ENCODE results near the gene PPP2R3B. TPM values are rescaled to one million over a fixed set of nuclear protein-coding genes. Genes with fewer than 3 reads are reported as not detected.
"Not testable (repeated sequence)": the region's sequence is repeated elsewhere in the genome, so short reads cannot be mapped to it uniquely, and the experiment has no call there.

Gene PPP2R3B
- total RNA-seq, 2 donors from 2014 or later, result 72.5 to 98.7 TPM

GRCh38 chrX:352582-353314 lies 34.0 kb downstream of the PPP2R3B start:
- H3K27ac Mint-ChIP-seq, result no peak overlapping the region
- H3K9me3 Mint-ChIP-seq, result no peaks in the 10 kb centered on the region
- H3K27ac ChIP-seq (ENCODE audit: low read depth, low read length), result no peak overlapping the region
- TF ChIP-seq, protein P1, sequence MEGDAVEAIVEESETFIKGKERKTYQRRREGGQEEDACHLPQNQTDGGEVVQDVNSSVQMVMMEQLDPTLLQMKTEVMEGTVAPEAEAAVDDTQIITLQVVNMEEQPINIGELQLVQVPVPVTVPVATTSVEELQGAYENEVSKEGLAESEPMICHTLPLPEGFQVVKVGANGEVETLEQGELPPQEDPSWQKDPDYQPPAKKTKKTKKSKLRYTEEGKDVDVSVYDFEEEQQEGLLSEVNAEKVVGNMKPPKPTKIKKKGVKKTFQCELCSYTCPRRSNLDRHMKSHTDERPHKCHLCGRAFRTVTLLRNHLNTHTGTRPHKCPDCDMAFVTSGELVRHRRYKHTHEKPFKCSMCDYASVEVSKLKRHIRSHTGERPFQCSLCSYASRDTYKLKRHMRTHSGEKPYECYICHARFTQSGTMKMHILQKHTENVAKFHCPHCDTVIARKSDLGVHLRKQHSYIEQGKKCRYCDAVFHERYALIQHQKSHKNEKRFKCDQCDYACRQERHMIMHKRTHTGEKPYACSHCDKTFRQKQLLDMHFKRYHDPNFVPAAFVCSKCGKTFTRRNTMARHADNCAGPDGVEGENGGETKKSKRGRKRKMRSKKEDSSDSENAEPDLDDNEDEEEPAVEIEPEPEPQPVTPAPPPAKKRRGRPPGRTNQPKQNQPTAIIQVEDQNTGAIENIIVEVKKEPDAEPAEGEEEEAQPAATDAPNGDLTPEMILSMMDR (conservative IDR thresholded peaks at IDR 0.05), result no peak
- no peaks in the 10 kb centered on the region for H3K4me1 ChIP-seq (ENCODE audit: control insufficient read depth, insufficient read depth, low read length)
- H3K9me3 ChIP-seq (ENCODE audit: control insufficient read depth, low read length), result no peaks in the 10 kb centered on the region
- H3K27me3 Mint-ChIP-seq (ENCODE audit: insufficient read depth), result no peaks in the 10 kb centered on the region
- H3K4me3 ChIP-seq (ENCODE audit: low read length), result no peak overlapping the region
- H3K27me3 ChIP-seq (ENCODE audit: control insufficient read depth, insufficient read depth, low read length, poor library complexity, severe bottlenecking), result no peaks in the 10 kb centered on the region
- peaks cover 16% of the 10 kb centered on the region for H3K36me3 ChIP-seq (ENCODE audit: control insufficient read depth, insufficient read depth, low read length)
- no peaks in the 10 kb centered on the region for H3K4me1 Mint-ChIP-seq
- H3K9ac ChIP-seq (ENCODE audit: extremely low read depth, low read length, poor library complexity, severe bottlenecking), result no peak overlapping the region
- DNase-seq, result no peak
- peaks cover 48% of the 10 kb centered on the region for H3K36me3 Mint-ChIP-seq (ENCODE audit: low read depth)
- no peak overlapping the region for H3K4me3 Mint-ChIP-seq
- 91 to 94% methylated on average over 32 to 39 of the region's 39 CpGs for WGBS, 2 experiments (ENCODE audit: insufficient coverage in 1 of 2, insufficient read length in 1 of 2)

- Histone ChIP-seq H3K4me1 (ENCODE audit: control insufficient read depth, insufficient read depth, low read length) (no peaks in the 10 kb centered on the region), H3K36me3 (ENCODE audit: control insufficient read depth, insufficient read depth, low read length) (peaks cover 13% of the 10 kb centered on the region), H3K4me3 (ENCODE audit: low read length) (no peak overlapping the region), H3K9me3 (ENCODE audit: control insufficient read depth, low read length) (no peaks in the 10 kb centered on the region), H3K27me3 (ENCODE audit: control insufficient read depth, insufficient read depth, low read length, poor library complexity, severe bottlenecking) (no peaks in the 10 kb centered on the region), H3K9ac (ENCODE audit: extremely low read depth, low read length, poor library complexity, severe bottlenecking) (no peak overlapping the region), H3K27ac (ENCODE audit: low read depth, low read length) (no peak overlapping the region)
- H3K9me3 Mint-ChIP-seq, result no peaks in the 10 kb centered on the region
- no peak overlapping the region for H3K27ac Mint-ChIP-seq
- H3K4me1 Mint-ChIP-seq, result no peaks in the 10 kb centered on the region
- no peaks in the 10 kb centered on the region for H3K27me3 Mint-ChIP-seq (ENCODE audit: insufficient read depth)
- 96 to 97% methylated on average over 27 of the region's 27 CpGs for WGBS, 2 experiments (ENCODE audit: insufficient coverage in 1 of 2, insufficient read length in 1 of 2)
- peaks cover 43% of the 10 kb centered on the region for H3K36me3 Mint-ChIP-seq (ENCODE audit: low read depth)
- no peak overlapping the region for H3K4me3 Mint-ChIP-seq
- TF ChIP-seq, protein P1 (conservative IDR thresholded peaks at IDR 0.05), result no peak
- DNase-seq, result no peak
These were observed 34.5 kb downstream of the PPP2R3B start for GRCh38 chrX:352181-352580.

DNA sequence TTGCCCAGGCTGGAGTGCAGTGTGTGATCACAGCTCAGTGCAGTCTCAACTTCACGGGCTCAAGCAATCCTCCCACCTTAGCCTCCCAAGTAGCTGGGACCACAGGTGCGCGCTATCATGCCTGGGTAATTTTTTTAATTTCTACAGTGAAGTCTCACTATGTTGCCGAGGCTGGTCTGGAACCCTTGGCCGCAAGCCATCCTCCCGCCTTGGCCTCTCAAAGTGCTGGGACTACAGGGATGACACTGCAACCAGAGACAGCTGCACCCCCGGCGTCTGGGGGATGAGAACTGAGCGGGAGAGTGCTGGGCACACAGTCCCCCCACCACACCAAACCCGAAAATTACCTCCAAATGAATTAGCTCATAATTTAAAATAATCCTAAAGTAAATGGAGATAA lies 35.0 kb downstream of the PPP2R3B start:
- Histone ChIP-seq H3K4me1 (ENCODE audit: control insufficient read depth, insufficient read depth, low read length) (no peaks in the 10 kb centered on the region), H3K9ac (ENCODE audit: extremely low read depth, low read length, poor library complexity, severe bottlenecking) (no peak overlapping the region), H3K27me3 (ENCODE audit: control insufficient read depth, insufficient read depth, low read length, poor library complexity, severe bottlenecking) (no peaks in the 10 kb centered on the region), H3K27ac (ENCODE audit: low read depth, low read length) (no peak overlapping the region), H3K9me3 (ENCODE audit: control insufficient read depth, low read length) (no peaks in the 10 kb centered on the region), H3K4me3 (ENCODE audit: low read length) (no peak overlapping the region), H3K36me3 (ENCODE audit: control insufficient read depth, insufficient read depth, low read length) (peaks cover 10% of the 10 kb centered on the region)
- TF ChIP-seq, protein P1 (conservative IDR thresholded peaks at IDR 0.05), result no peak
- WGBS, 2 experiments (ENCODE audit: insufficient coverage in 1 of 2, insufficient read length in 1 of 2), result 95 to 99% methylated on average over 8 to 9 of the region's 10 CpGs
- peaks cover 43% of the 10 kb centered on the region for H3K36me3 Mint-ChIP-seq (ENCODE audit: low read depth)
- no peaks in the 10 kb centered on the region for H3K27me3 Mint-ChIP-seq (ENCODE audit: insufficient read depth)
- H3K4me3 Mint-ChIP-seq, result no peak overlapping the region
- DNase-seq, result no peak
- H3K27ac Mint-ChIP-seq, result peak overlapping the region; percentile 39
- H3K9me3 Mint-ChIP-seq, result no peaks in the 10 kb centered on the region
- H3K4me1 Mint-ChIP-seq, result no peaks in the 10 kb centered on the region

GRCh38 chrX:351324-351641 lies 35.4 kb downstream of the PPP2R3B start:
- H3K9me3 ChIP-seq (ENCODE audit: control insufficient read depth, low read length); H3K4me1 Mint-ChIP-seq; H3K27me3 Mint-ChIP-seq (ENCODE audit: insufficient read depth); H3K4me1 ChIP-seq (ENCODE audit: control insufficient read depth, insufficient read depth, low read length); H3K9ac ChIP-seq (ENCODE audit: extremely low read depth, low read length, poor library complexity, severe bottlenecking); H3K9me3 Mint-ChIP-seq; H3K27ac ChIP-seq (ENCODE audit: low read depth, low read length); H3K27ac Mint-ChIP-seq; H3K4me3 Mint-ChIP-seq; H3K27me3 ChIP-seq (ENCODE audit: control insufficient read depth, insufficient read depth, low read length, poor library complexity, severe bottlenecking); H3K4me3 ChIP-seq (ENCODE audit: low read length); DNase-seq; H3K36me3 ChIP-seq (ENCODE audit: control insufficient read depth, insufficient read depth, low read length): not testable (repeated sequence)
- H3K36me3 Mint-ChIP-seq (ENCODE audit: low read depth), result peaks cover 42% of the 10 kb centered on the region
- WGBS, 2 experiments (ENCODE audit: insufficient coverage in 1 of 2, insufficient read length in 1 of 2), result 96 to 100% methylated on average over 2 to 9 of the region's 13 CpGs
